DMS114 treated with DMSO at 0.1 percent for 48 hours (cell line): Measurements from ENCODE around the gene CEP126.
"Not testable (repeated sequence)": the region's sequence is repeated elsewhere in the genome, so short reads cannot be mapped to it uniquely, and the experiment has no call there.

Experiments used
- DNase-seq: peaks from one replicate; lab custom pipeline; 2025; ENCODE audit not compliant: unreplicated experiment; lab: John Stamatoyannopoulos, UW

Gene CEP126

GRCh38 chr11:101931692-101932091 is 16.9 kb downstream of the CEP126 start:
- no peak for DNase-seq

GRCh38 chr11:101940901-101941520 is 26.2 kb downstream of the CEP126 start:
- no peak for DNase-seq

GRCh38 chr11:101944923-101945322 is 30.1 kb downstream of the CEP126 start:
- no peak for DNase-seq

GRCh38 chr11:101945448-101945847 is 30.6 kb downstream of the CEP126 start:
- no peak for DNase-seq

- no peak for DNase-seq
These were observed 34.9 kb downstream of the CEP126 start for GRCh38 chr11:101949680-101950220.

- DNase-seq, result no peak
These were observed 40.5 kb downstream of the CEP126 start for GRCh38 chr11:101955278-101955677.

GRCh38 chr11:101955701-101956100 is 40.9 kb downstream of the CEP126 start:
- DNase-seq, result no peak

- DNase-seq, result no peak
These were observed 45.4 kb downstream of the CEP126 start for GRCh38 chr11:101960231-101960630.

GRCh38 chr11:101964200-101964599 is 49.4 kb downstream of the CEP126 start:
- not testable (repeated sequence) for DNase-seq

GRCh38 chr11:101974255-101974654 is 59.4 kb downstream of the CEP126 start:
- DNase-seq, result no peak

GRCh38 chr11:101974771-101975170 is 60.0 kb downstream of the CEP126 start:
- DNase-seq, result no peak

- DNase-seq, result no peak
These were observed 60.9 kb downstream of the CEP126 start for GRCh38 chr11:101975734-101976133.

- DNase-seq, result no peak
These were observed 72.6 kb downstream of the CEP126 start for GRCh38 chr11:101987370-101987769.

GRCh38 chr11:101993172-101993571 is 78.4 kb downstream of the CEP126 start:
- DNase-seq, result no peak

- DNase-seq, result not testable (repeated sequence)
These were observed 79.3 kb downstream of the CEP126 start for GRCh38 chr11:101994052-101994469.

GRCh38 chr11:101996111-101996510 is 81.3 kb downstream of the CEP126 start:
- DNase-seq, result no peak

GRCh38 chr11:102001657-102002338 is 87.0 kb downstream of the CEP126 start:
- DNase-seq, result no peak

GRCh38 chr11:102004220-102004619 is 89.4 kb downstream of the CEP126 start:
- DNase-seq, result no peak

- DNase-seq, result no peak
These were observed 90.5 kb downstream of the CEP126 start for GRCh38 chr11:102005306-102005705.

GRCh38 chr11:102006835-102007566 is 92.2 kb downstream of the CEP126 start:
- no peak for DNase-seq

- peak; percentile 41 for DNase-seq
These were observed 93.0 kb downstream of the CEP126 start for GRCh38 chr11:102007567-102008437.
